HG03378 (cell line): ENCODE data around the gene CLASP2.
"Not testable (repeated sequence)": the region's sequence is repeated elsewhere in the genome, so short reads cannot be mapped to it uniquely, and the experiment has no call there.

ENCODE experiments used
- ATAC-seq: cut with Tn5 transposase; IDR thresholded peaks from one replicate; pipeline ENCODE4 v1.9.1; 2021; ENCODE audit warnings: mild to moderate bottlenecking, moderate library complexity; ENCODE audit not compliant: unreplicated experiment

Gene CLASP2

DNA sequence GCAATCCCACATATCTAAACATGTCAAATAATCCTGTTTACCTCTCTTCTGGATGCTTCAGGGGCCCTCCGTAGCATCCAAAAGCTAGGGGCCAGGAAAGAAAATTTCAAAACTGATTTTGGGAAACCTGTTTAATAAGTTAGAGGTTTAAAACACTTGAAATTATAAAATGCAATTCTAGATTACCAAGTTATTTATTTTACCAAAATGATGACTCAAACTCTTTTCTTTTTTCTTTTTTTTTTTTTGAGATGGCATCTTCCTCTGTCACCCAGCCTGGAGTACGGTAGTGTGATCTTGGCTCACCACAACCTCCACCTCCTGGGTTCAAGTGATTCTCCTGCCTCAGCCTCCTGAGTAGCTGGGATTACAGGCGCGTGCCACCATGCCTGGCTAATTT, 258.5 kb downstream of the CLASP2 start:
- ATAC-seq = not testable (repeated sequence)

DNA sequence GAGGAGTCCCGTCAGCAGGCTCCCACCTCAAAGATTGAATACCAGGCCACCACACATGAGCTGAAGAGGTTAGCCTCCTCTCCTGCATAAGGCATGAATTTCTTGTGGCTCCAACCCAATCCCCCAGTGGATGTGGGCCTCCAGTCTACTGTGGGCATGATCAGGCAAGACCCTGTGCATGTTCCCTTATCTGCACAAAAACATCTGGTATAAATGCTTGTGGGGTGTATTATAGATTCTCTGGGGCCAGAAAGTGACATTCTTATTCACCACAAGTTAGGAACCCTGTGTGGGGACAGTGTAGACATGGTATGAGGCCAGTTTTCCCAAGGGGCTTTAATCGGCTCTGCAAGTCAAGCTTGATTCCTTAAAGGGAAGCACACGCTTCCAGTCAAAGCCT, 259.6 kb downstream of the CLASP2 start:
- no peak for ATAC-seq

DNA sequence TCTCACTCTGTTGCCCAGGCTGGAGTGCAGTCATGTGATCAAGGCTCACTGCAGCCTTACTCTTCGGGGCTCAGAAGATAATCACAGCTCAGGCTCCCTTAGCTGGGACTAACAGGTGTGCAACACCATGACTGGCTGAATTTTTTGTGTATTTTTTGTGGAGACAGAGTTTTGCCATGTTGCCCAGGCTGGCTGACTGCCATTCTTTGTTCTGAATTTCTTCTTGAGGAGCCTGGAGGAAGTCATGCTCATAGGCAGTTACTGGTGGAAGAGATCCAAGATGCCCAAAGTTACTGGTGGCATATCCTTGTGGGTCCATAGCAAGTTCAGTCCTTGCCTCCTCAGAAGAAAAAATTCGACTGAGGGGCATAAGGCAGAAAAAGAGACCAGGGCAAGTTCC, 261.3 kb downstream of the CLASP2 start:
- ATAC-seq = no peak

DNA sequence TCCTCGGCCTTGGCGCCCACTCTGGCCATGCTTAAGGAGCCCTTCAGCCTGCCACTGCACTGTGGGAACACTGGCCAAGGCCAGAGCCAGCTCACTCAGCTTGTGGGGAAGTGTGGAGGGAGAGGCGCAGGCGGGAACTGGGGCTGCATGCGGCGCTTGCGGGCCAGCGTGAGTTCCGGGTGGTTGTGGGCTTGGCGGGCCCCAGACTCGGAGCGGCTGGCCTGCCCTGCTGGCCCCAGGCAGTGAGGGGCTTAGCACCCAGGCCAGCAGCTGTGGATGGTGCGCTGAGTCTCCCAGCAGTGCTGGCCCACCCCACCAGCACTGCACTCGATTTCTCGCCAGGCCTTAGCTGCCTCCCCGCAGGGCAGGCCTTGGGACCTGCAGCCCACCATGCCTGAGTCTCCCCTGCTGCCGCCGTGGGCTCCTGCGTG, 264.7 kb downstream of the CLASP2 start:
- ATAC-seq = no peak

DNA sequence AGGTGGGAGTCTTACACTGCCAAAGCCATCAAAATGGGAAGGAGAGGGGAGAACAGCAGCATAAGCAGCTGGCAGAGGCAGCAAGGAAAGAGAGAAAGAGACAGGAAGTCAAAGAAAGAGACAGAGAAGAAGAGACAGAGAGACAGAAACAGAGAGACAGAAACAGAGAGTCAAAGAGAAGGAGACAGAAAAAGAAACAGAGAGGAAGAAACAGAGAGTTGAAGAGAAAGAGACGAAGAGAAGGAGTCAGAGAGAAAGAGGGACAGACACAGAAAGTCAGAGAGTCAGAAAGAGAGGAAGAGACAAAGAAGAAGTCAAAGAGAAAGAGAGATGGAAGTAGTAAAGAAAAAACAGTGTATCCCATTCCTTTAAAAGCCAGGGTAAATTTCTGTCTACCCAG, 266.1 kb downstream of the CLASP2 start:
- ATAC-seq = not testable (repeated sequence)

DNA sequence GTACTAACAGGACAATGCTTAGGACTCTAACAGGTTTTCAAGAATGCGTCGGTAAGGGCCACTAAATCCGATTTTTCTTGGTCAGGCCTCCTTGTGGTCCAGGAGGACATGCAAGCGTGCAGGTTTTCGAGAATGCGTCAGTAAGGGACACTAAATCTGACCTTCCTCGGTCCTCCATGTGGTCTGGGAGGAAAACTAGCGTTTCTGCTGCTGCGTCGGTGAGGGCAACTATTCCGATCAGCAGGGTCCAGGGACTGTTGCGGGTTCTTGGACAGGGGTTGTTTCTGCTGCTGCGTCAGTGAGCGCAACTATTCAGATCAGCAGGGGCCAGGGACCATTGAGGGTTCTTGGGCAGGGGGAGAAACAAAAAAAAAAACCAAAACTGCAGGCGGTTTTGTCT, 270.1 kb downstream of the CLASP2 start:
- no peak for ATAC-seq

DNA sequence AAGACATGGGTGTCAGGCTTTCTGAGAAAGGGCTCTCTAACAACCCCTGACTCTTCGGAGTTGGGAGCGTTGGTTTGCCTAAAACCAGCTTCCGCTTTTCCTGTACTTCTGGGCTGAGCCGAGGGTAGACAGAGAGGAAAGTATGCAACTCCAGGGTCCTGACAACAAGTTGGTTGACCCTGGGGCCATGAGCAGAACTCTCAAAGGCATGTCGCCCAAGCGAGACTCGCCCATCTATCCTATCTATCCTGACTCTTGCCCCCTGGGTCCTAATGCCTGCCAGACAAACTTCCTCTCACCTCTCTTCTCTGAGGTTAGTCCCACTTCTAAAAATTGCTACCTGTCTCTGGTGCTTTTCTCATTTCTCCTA, 270.8 kb downstream of the CLASP2 start:
- ATAC-seq = not testable (repeated sequence)
